ENCODE results near the gene SCG2.

DNA sequence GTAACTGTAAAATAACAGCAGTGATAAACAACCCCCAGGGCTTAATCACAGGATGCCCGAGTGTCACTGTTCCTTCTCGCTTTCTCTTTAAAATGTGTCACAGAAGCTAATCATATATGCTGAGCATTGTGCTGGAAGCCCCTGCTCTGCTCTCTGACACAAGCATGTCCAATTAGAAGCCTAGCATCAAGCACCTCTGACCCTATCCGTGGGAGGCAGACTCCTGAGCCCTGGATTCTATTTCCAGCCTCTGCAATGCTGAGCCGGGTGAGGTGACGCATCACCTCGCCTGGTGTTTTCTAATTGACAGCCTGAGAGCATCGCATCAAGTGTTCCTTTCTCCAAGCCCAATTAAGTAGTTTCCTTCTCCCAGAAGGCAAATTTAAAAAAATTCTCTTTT, 19.7 kb upstream of the SCG2 start:
- TF ChIP-seq SUZ12 (IDR thresholded peaks at IDR 0.05; ENCODE audit: extremely low read depth, insufficient read depth, insufficient read length) (no peak), ZNF274 (IDR thresholded peaks at IDR 0.05; ENCODE audit: low read depth, low read length) (no peak), YY1 (IDR thresholded peaks at IDR 0.05; ENCODE audit: insufficient read depth, insufficient read length) (no peak)

Measured in NT2/D1 (cell line).